Measurements from ENCODE around the gene ATG16L2. TPM values are rescaled to one million over a fixed set of nuclear protein-coding genes. Genes with fewer than 3 reads are reported as not detected.
A peak's percentile ranks its signal among the peaks of the same experiment; 100 is the strongest.

The ATG16L2 gene
- total RNA-seq, 1 experiment from 2014 or later = 22.2 TPM

- peak overlapping the region; percentile 93 for H3K27ac Mint-ChIP-seq
- no peak overlapping the region for H3K4me3 Mint-ChIP-seq
- POLR2A ChIA-PET = no interaction called here
- no peaks in the 10 kb centered on the region; the same call in 1 of the 2 replicates for H3K27me3 Mint-ChIP-seq (ENCODE audit: low read depth)
- no peaks in the 10 kb centered on the region for H3K9me3 Mint-ChIP-seq
- H3K4me1 Mint-ChIP-seq = peaks cover 33% of the 10 kb centered on the region
- peak; percentile 76 for TF ChIP-seq SP1 (CRISPR knock-in tag; conservative IDR thresholded peaks at IDR 0.05)
- TF ChIP-seq USF2 (CRISPR knock-in tag; IDR thresholded peaks at IDR 0.05) = peak; percentile 46; the same call in 1 of the 2 replicates
- TF ChIP-seq FOXP1 (CRISPR knock-in tag; IDR thresholded peaks at IDR 0.05; ENCODE audit: borderline replicate concordance) = 0 out of 2 replicates have a peak, but pooled peaks have one; percentile 42
- no peak for TF ChIP-seq E2F5 (CRISPR knock-in tag; IDR thresholded peaks at IDR 0.05)
- ATAC-seq (peak; percentile 97), DNase-seq (ENCODE audit: low spot score) (peak; percentile 88)
- no peaks in the 10 kb centered on the region for H3K36me3 Mint-ChIP-seq
- CTCF ChIA-PET = interaction anchor here (0.6 to 3.1 kb wide), 10 partner anchors 12 to 81 kb away, joined by 3 to 31 read pairs (median 6); partner anchors contain the start of gene STARD10
Measured at GRCh38 chr11:72764503-72764902, 49.7 kb upstream of the ATG16L2 start.

- TF ChIP-seq GABPB1 (CRISPR knock-in tag; IDR thresholded peaks at IDR 0.05) (peak; percentile 34; the same call in 1 of the 2 replicates), CBFB (CRISPR knock-in tag; IDR thresholded peaks at IDR 0.05; ENCODE audit: low read depth) (no peak)
- H3K4me1 Mint-ChIP-seq = peaks cover 33% of the 10 kb centered on the region
- H3K27me3 Mint-ChIP-seq (ENCODE audit: low read depth) = no peaks in the 10 kb centered on the region
- DNase-seq (ENCODE audit: low spot score) (no peak), ATAC-seq (no peak)
- ChIA-PET CTCF (interaction anchor here (0.9 to 3.1 kb wide), 5 partner anchors 21 to 82 kb away, joined by 3 to 31 read pairs (median 7); partner anchors contain the start of gene STARD10), POLR2A (no interaction called here)
- no peaks in the 10 kb centered on the region for H3K9me3 Mint-ChIP-seq
- H3K36me3 Mint-ChIP-seq = no peaks in the 10 kb centered on the region
- no peak overlapping the region for H3K4me3 Mint-ChIP-seq
- 0 out of 2 replicates have a peak overlapping the region, but pooled peaks have one; percentile 48 for H3K27ac Mint-ChIP-seq
Measured at GRCh38 chr11:72766152-72766902, 47.9 kb upstream of the ATG16L2 start.

- peaks cover 33% of the 10 kb centered on the region for H3K4me1 Mint-ChIP-seq
- no peak for DNase-seq (ENCODE audit: low spot score)
- no peaks in the 10 kb centered on the region for H3K9me3 Mint-ChIP-seq
- no peak for ATAC-seq
- ChIA-PET POLR2A (no interaction called here), CTCF (interaction anchor here (1.1 to 2.2 kb wide), 4 partner anchors 27 to 177 kb away, joined by 4 to 16 read pairs (median 7); partner anchors contain the start of gene STARD10)
- H3K4me3 Mint-ChIP-seq = no peak overlapping the region
- H3K36me3 Mint-ChIP-seq = no peaks in the 10 kb centered on the region
- no peaks in the 10 kb centered on the region for H3K27me3 Mint-ChIP-seq (ENCODE audit: low read depth)
- H3K27ac Mint-ChIP-seq = no peak overlapping the region
- no peak for TF ChIP-seq HMGXB4 (CRISPR knock-in tag; IDR thresholded peaks at IDR 0.05)
- no peak for TF ChIP-seq FOXP1 (CRISPR knock-in tag; IDR thresholded peaks at IDR 0.05; ENCODE audit: borderline replicate concordance)
- no peak for TF ChIP-seq GABPB1 (CRISPR knock-in tag; IDR thresholded peaks at IDR 0.05)
- TF ChIP-seq RORB (CRISPR knock-in tag; IDR thresholded peaks at IDR 0.05) = no peak
- no peak for TF ChIP-seq ZNF232 (CRISPR knock-in tag; IDR thresholded peaks at IDR 0.05)
- TF ChIP-seq ESRRA (CRISPR knock-in tag; IDR thresholded peaks at IDR 0.05; ENCODE audit: borderline replicate concordance) = no peak
- TF ChIP-seq ZNF425 (CRISPR knock-in tag; conservative IDR thresholded peaks at IDR 0.05) = no peak
- no peak for TF ChIP-seq TCF7 (CRISPR knock-in tag; IDR thresholded peaks at IDR 0.05; ENCODE audit: low read depth)
- no peak for TF ChIP-seq ARID4B (CRISPR knock-in tag; IDR thresholded peaks at IDR 0.05; ENCODE audit: borderline replicate concordance)
- no peak for TF ChIP-seq MAX (CRISPR knock-in tag; IDR thresholded peaks at IDR 0.05)
- TF ChIP-seq ZNF138 (CRISPR knock-in tag; conservative IDR thresholded peaks at IDR 0.05) = no peak
- no peak for TF ChIP-seq NFE2L1 (CRISPR knock-in tag; IDR thresholded peaks at IDR 0.05)
Measured at GRCh38 chr11:72767203-72768062, 46.8 kb upstream of the ATG16L2 start.
